Upper lobe of left lung (tissue), 4 donors: Measurements from ENCODE around the gene PRPS1L1.

ENCODE experiments used
- EP300 ChIP-seq, 4 donors: sonication (generic); formaldehyde crosslinking; IDR thresholded peaks; one replicate each; pipeline ENCODE4 v1.5.1; 2017; ENCODE audit warnings: antibody characterized with exemption in 4 of 4, control low read depth in 2 of 4
- POLR2AphosphoS5 ChIP-seq, 2 donors: sonication (generic); formaldehyde crosslinking; IDR thresholded peaks; one replicate each; pipeline ENCODE4 v1.5.1; 2017; ENCODE audit warnings: antibody characterized with exemption in 2 of 2
- TF ChIP-seq, protein P1 (sequence below), 6 experiments: fragments of 450-650 bp in 4 of 6; fragments of 200-600 bp in 2 of 6; sonication (generic) in 2 of 6; IDR thresholded peaks; one replicate each; pipeline ENCODE4 v1.5.1; 2016 to 2019; ENCODE audit warnings: antibody characterized with exemption in 6 of 6

- TF ChIP-seq, protein P1, sequence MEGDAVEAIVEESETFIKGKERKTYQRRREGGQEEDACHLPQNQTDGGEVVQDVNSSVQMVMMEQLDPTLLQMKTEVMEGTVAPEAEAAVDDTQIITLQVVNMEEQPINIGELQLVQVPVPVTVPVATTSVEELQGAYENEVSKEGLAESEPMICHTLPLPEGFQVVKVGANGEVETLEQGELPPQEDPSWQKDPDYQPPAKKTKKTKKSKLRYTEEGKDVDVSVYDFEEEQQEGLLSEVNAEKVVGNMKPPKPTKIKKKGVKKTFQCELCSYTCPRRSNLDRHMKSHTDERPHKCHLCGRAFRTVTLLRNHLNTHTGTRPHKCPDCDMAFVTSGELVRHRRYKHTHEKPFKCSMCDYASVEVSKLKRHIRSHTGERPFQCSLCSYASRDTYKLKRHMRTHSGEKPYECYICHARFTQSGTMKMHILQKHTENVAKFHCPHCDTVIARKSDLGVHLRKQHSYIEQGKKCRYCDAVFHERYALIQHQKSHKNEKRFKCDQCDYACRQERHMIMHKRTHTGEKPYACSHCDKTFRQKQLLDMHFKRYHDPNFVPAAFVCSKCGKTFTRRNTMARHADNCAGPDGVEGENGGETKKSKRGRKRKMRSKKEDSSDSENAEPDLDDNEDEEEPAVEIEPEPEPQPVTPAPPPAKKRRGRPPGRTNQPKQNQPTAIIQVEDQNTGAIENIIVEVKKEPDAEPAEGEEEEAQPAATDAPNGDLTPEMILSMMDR (IDR thresholded peaks at IDR 0.05), result no peak
- TF ChIP-seq EP300 (IDR thresholded peaks at IDR 0.05) (no peak), POLR2AphosphoS5 (IDR thresholded peaks at IDR 0.05) (no peak)
Measured at GRCh38 chr7:18046601-18047000, 19.0 kb upstream of the PRPS1L1 start.
